BJ (cell line): Measurements from ENCODE around the gene HS3ST3B1. TPM values are rescaled to one million over a fixed set of nuclear protein-coding genes. Genes with fewer than 3 reads are reported as not detected.

Experiments used
- CTCF ChIA-PET: fragments of 350-600 bp; formaldehyde crosslinking; extraction: SDS; loops from one replicate; lab custom pipeline; 2021; ENCODE audit warnings: antibody characterized with exemption, inconsistent platforms; lab: Yijun Ruan, JAX
- POLR2A ChIA-PET: fragments of 300-600 bp; sonication (Branson Sonifier 250); formaldehyde crosslinking; extraction: SDS; loops from one replicate; lab custom pipeline; 2021; ENCODE audit warnings: antibody characterized with exemption; lab: Charles Lee
- DNase-seq: peaks from one replicate; pipeline ENCODE4 v3.0.0-alpha.2; 2011; ENCODE audit warnings: low read depth
- H3K27me3 ChIP-seq: 2 replicates; pipeline ENCODE4 v1.6.0; 2011; ENCODE audit warnings: low read length; ENCODE audit not compliant: control insufficient read depth, insufficient read depth
- H3K36me3 ChIP-seq: 2 replicates; pipeline ENCODE4 v1.5.1; 2011; ENCODE audit warnings: low read length; ENCODE audit not compliant: control insufficient read depth, insufficient read depth
- H3K4me3 ChIP-seq: 2 replicates; pipeline ENCODE4 v1.5.1; 2011; ENCODE audit warnings: low read depth, mild to moderate bottlenecking, control low read depth, low read length
- CTCF ChIP-seq: IDR thresholded peaks from 2 replicates; pipeline ENCODE4 v1.5.1; 2011; ENCODE audit warnings: low read depth, mild to moderate bottlenecking, control low read depth, inconsistent platforms, low read length, moderate library complexity; ENCODE audit not compliant: insufficient read depth
- polyA plus RNA-seq: library from polyadenylated mRNA; depleted of rRNA; stranded (reverse); fragments of >200 nt; gene quantifications from 2 replicates; pipeline ENCODE4 v1.2.3, GENCODE V29; 2011

Gene HS3ST3B1
- polyA plus RNA-seq, 1 experiment: 3.4 TPM

- ChIA-PET POLR2A (no interaction called here), CTCF (no interaction called here)
- Histone ChIP-seq H3K4me3 (no peak overlapping the region), H3K36me3 (peaks cover under 1% of the 10 kb centered on the region; the same call in 1 of the 2 replicates), H3K27me3 (no peaks in the 10 kb centered on the region)
- no peak for TF ChIP-seq CTCF
- no peak for DNase-seq
These were observed 33.5 kb downstream of the HS3ST3B1 start for GRCh38 chr17:14334276-14334840.

DNA sequence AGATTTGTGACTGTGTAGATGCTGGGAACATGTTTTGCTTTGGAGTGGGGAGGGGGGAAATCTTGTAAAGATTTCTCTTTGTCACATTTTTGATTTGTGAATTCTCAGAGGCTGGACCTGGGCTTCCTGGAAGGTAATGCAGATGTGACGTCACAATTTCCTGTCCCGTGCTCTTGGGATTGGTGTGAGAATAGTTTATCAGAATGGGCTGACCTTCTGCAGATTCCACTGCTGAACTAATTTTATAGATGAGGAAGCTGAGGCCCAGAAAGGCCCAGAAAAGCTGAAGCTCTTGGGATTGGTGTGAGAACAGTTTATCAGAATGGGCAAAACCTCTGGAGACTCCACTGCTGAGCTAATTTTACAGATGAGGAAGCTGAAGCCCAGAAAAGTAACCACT lies 34.0 kb downstream of the HS3ST3B1 start:
- no peak for TF ChIP-seq CTCF
- Histone ChIP-seq H3K27me3 (no peaks in the 10 kb centered on the region), H3K4me3 (no peak overlapping the region), H3K36me3 (peaks cover 1% of the 10 kb centered on the region; the same call in 1 of the 2 replicates)
- no peak for DNase-seq
- CTCF ChIA-PET: no interaction called here
- POLR2A ChIA-PET: no interaction called here

DNA sequence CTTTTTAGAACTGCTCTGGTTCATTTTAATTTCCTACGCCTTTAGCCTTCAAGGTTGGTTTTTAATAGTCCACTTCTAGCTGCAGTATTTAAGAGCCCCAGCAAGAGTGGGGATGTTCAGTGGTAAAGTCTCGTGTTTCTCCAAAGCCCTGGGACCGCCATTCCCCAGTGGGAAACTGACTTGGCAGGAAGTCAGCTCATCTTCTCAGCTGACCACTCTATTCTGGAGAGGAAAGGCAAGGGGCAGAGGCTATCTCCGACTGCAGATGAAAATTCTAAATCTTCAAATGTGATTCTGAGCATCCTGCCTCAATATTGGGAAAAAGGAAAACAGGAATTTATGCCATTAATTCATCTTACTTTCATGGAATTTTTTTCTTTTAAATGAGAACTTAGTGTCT lies 35.5 kb downstream of the HS3ST3B1 start:
- no peak overlapping the region for H3K4me3 ChIP-seq
- TF ChIP-seq CTCF: no peak
- no peaks in the 10 kb centered on the region for H3K27me3 ChIP-seq
- peaks cover 1% of the 10 kb centered on the region; the same call in 1 of the 2 replicates for H3K36me3 ChIP-seq
- DNase-seq: no peak
- ChIA-PET CTCF (interaction anchor here (0.7 kb wide), 1 partner anchor 53 kb away, joined by 3 read pairs; no protein-coding TSS in a partner anchor), POLR2A (no interaction called here)

DNA sequence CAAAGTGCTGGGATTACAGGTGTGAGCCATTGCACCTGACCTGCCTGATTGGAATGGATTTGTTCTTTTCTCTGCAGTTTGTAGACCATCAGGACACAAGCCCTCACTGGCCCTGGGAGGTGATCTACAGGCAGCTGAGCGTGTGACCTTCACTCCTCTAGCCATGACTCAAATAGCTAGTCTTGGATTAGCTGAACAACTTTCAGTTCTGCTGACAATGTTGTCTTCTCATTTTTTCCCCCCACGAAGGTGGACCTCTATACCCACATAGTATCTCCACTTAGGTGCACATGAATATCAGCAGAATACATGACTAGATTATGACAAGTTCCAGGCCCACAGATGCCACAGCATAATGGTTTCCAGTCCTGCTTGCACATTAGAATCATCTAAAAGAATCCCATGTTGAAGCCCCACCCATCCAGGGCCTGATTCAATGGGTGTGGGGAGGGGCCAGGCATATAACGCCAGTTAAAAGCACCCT lies 36.8 kb downstream of the HS3ST3B1 start:
- H3K36me3 ChIP-seq: peaks cover 1% of the 10 kb centered on the region; the same call in 1 of the 2 replicates
- H3K4me3 ChIP-seq: no peak overlapping the region
- H3K27me3 ChIP-seq: no peaks in the 10 kb centered on the region
- POLR2A ChIA-PET: no interaction called here
- CTCF ChIA-PET: no interaction called here
- no peak for TF ChIP-seq CTCF
- no peak for DNase-seq

GRCh38 chr17:14340857-14341754 lies 40.2 kb downstream of the HS3ST3B1 start:
- no peak for DNase-seq
- ChIA-PET POLR2A (no interaction called here), CTCF (interaction anchor here (0.6 to 1.0 kb wide), 3 partner anchors 12 to 578 kb away, joined by 3 to 4 read pairs (median 4); no protein-coding TSS in a partner anchor)
- Histone ChIP-seq H3K36me3 (peaks cover 4% of the 10 kb centered on the region; the same call in 1 of the 2 replicates), H3K4me3 (no peak overlapping the region), H3K27me3 (no peaks in the 10 kb centered on the region)
- no peak for TF ChIP-seq CTCF
